ENCODE results near the gene SGTB.
"Not testable (repeated sequence)": the region's sequence is repeated elsewhere in the genome, so short reads cannot be mapped to it uniquely, and the experiment has no call there.

The SGTB gene

GRCh38 chr5:65647941-65648340 is 74.0 kb downstream of the SGTB start:
- Histone ChIP-seq H3K4me1 (ENCODE audit: control insufficient read depth, insufficient read depth, low read length) (no peaks in the 10 kb centered on the region), H3K36me3 (ENCODE audit: insufficient read depth, low read length) (peaks cover 10% of the 10 kb centered on the region), H3K27me3 (ENCODE audit: control insufficient read depth, insufficient read depth, low read length) (no peaks in the 10 kb centered on the region), H3K4me2 (ENCODE audit: low read length) (no peak overlapping the region), H3K9me3 (replicated peaks; ENCODE audit: low read length) (no peaks in the 10 kb centered on the region), H3K4me3 (ENCODE audit: low read length) (no peak overlapping the region), H3K9ac (ENCODE audit: low read depth, low read length) (no peak overlapping the region)

GRCh38 chr5:65646938-65647337 is 75.0 kb downstream of the SGTB start:
- Histone ChIP-seq H3K4me2 (ENCODE audit: low read length) (no peak overlapping the region), H3K9me3 (replicated peaks; ENCODE audit: low read length) (no peaks in the 10 kb centered on the region)

GRCh38 chr5:65640240-65640639 is 81.7 kb downstream of the SGTB start:
- Histone ChIP-seq H3K4me2 (ENCODE audit: low read length) (no peak overlapping the region), H3K36me3 (ENCODE audit: insufficient read depth, low read length) (peaks cover 27% of the 10 kb centered on the region), H3K4me3 (ENCODE audit: low read length) (no peak overlapping the region), H3K4me1 (ENCODE audit: control insufficient read depth, insufficient read depth, low read length) (no peaks in the 10 kb centered on the region), H3K9ac (ENCODE audit: low read depth, low read length) (no peak overlapping the region), H3K9me3 (replicated peaks; ENCODE audit: low read length) (no peaks in the 10 kb centered on the region), H3K27me3 (ENCODE audit: control insufficient read depth, insufficient read depth, low read length) (no peaks in the 10 kb centered on the region)

More at GRCh38 chr5:65646938-65647337, 75.0 kb downstream of the SGTB start:
- Histone ChIP-seq H3K36me3 (ENCODE audit: insufficient read depth, low read length) (peaks cover 8% of the 10 kb centered on the region), H3K9ac (ENCODE audit: low read depth, low read length) (no peak overlapping the region), H3K27me3 (ENCODE audit: control insufficient read depth, insufficient read depth, low read length) (no peaks in the 10 kb centered on the region), H3K4me1 (ENCODE audit: control insufficient read depth, insufficient read depth, low read length) (no peaks in the 10 kb centered on the region), H3K4me3 (ENCODE audit: low read length) (no peak overlapping the region)

- Histone ChIP-seq H3K4me1 (ENCODE audit: control insufficient read depth, insufficient read depth, low read length) (peaks cover 3% of the 10 kb centered on the region), H3K4me3 (ENCODE audit: low read length) (no peak overlapping the region), H3K9me3 (replicated peaks; ENCODE audit: low read length) (no peaks in the 10 kb centered on the region), H3K4me2 (ENCODE audit: low read length) (no peak overlapping the region), H3K9ac (ENCODE audit: low read depth, low read length) (no peak overlapping the region), H3K27me3 (ENCODE audit: control insufficient read depth, insufficient read depth, low read length) (no peaks in the 10 kb centered on the region), H3K36me3 (ENCODE audit: insufficient read depth, low read length) (peaks cover 13% of the 10 kb centered on the region)
Measured at GRCh38 chr5:65630981-65631380, 90.9 kb downstream of the SGTB start.

GRCh38 chr5:65625743-65626142 is 96.2 kb downstream of the SGTB start:
- Histone ChIP-seq H3K4me3 (ENCODE audit: low read length) (peak overlapping the region; percentile 89), H3K4me1 (ENCODE audit: control insufficient read depth, insufficient read depth, low read length) (peaks cover 18% of the 10 kb centered on the region), H3K9ac (ENCODE audit: low read depth, low read length) (peak overlapping the region; percentile 86), H3K36me3 (ENCODE audit: insufficient read depth, low read length) (peaks cover 8% of the 10 kb centered on the region), H3K9me3 (replicated peaks; ENCODE audit: low read length) (no peaks in the 10 kb centered on the region), H3K4me2 (ENCODE audit: low read length) (peak overlapping the region; percentile 82), H3K27me3 (ENCODE audit: control insufficient read depth, insufficient read depth, low read length) (no peaks in the 10 kb centered on the region)

GRCh38 chr5:65624571-65625555 is 97.0 kb downstream of the SGTB start, which contains the start of the genes SHLD3 and TRAPPC13:
Gene SHLD3, plus strand, starts transcription at chr5:65625027. Its CDS starts 4,561 bp downstream, at chr5:65629588.
Gene TRAPPC13, plus strand, starts transcription at chr5:65625027. Its CDS starts 34 bp downstream, at chr5:65625061.
- H3K4me3 ChIP-seq (ENCODE audit: low read length), result peak within 1 kb of the TSS; percentile 89
- no peaks in the 10 kb centered on the region for H3K27me3 ChIP-seq (ENCODE audit: control insufficient read depth, insufficient read depth, low read length)
- peak within 1 kb of the TSS; percentile 82 for H3K4me2 ChIP-seq (ENCODE audit: low read length)
- H3K36me3 ChIP-seq (ENCODE audit: insufficient read depth, low read length), result peaks cover 6% of the 10 kb centered on the region
- H3K4me1 ChIP-seq (ENCODE audit: control insufficient read depth, insufficient read depth, low read length), result peaks cover 18% of the 10 kb centered on the region
- peak within 1 kb of the TSS; percentile 86 for H3K9ac ChIP-seq (ENCODE audit: low read depth, low read length)
- no peaks in the 10 kb centered on the region for H3K9me3 ChIP-seq (replicated peaks; ENCODE audit: low read length)

GRCh38 chr5:65624025-65624570 is 97.8 kb downstream of the SGTB start, which contains the start of gene TRIM23:
Gene TRIM23, minus strand, starts transcription at chr5:65624333. Its CDS starts 59 bp downstream, at chr5:65624274.
- H3K4me2 ChIP-seq (ENCODE audit: low read length), result peak within 1 kb of the TSS; percentile 82

GRCh38 chr5:65623482-65623881 is 98.4 kb downstream of the SGTB start:
- Histone ChIP-seq H3K4me3 (ENCODE audit: low read length) (peak overlapping the region; percentile 89), H3K9me3 (replicated peaks; ENCODE audit: low read length) (no peaks in the 10 kb centered on the region), H3K9ac (ENCODE audit: low read depth, low read length) (peak overlapping the region; percentile 86), H3K4me1 (ENCODE audit: control insufficient read depth, insufficient read depth, low read length) (peaks cover 18% of the 10 kb centered on the region), H3K36me3 (ENCODE audit: insufficient read depth, low read length) (no peaks in the 10 kb centered on the region), H3K27me3 (ENCODE audit: control insufficient read depth, insufficient read depth, low read length) (no peaks in the 10 kb centered on the region), H3K4me2 (ENCODE audit: low read length) (peak overlapping the region; percentile 82)

More at GRCh38 chr5:65624025-65624570, 97.8 kb downstream of the SGTB start, which contains the start of gene TRIM23:
- no peaks in the 10 kb centered on the region for H3K9me3 ChIP-seq (replicated peaks; ENCODE audit: low read length)
- H3K9ac ChIP-seq (ENCODE audit: low read depth, low read length), result peak within 1 kb of the TSS; percentile 86
- H3K27me3 ChIP-seq (ENCODE audit: control insufficient read depth, insufficient read depth, low read length), result no peaks in the 10 kb centered on the region
- H3K4me1 ChIP-seq (ENCODE audit: control insufficient read depth, insufficient read depth, low read length), result peaks cover 18% of the 10 kb centered on the region
- peak within 1 kb of the TSS; percentile 89 for H3K4me3 ChIP-seq (ENCODE audit: low read length)
- H3K36me3 ChIP-seq (ENCODE audit: insufficient read depth, low read length), result no peaks in the 10 kb centered on the region

- H3K4me1 ChIP-seq (ENCODE audit: control insufficient read depth, insufficient read depth, low read length), result peaks cover 18% of the 10 kb centered on the region
- H3K4me3 ChIP-seq (ENCODE audit: low read length); H3K27me3 ChIP-seq (ENCODE audit: control insufficient read depth, insufficient read depth, low read length); H3K9ac ChIP-seq (ENCODE audit: low read depth, low read length); H3K36me3 ChIP-seq (ENCODE audit: insufficient read depth, low read length); H3K9me3 ChIP-seq (replicated peaks; ENCODE audit: low read length); H3K4me2 ChIP-seq (ENCODE audit: low read length): not testable (repeated sequence)
Measured at GRCh38 chr5:65621961-65622360, 99.9 kb downstream of the SGTB start.

GRCh38 chr5:65620021-65620420 is 101.9 kb downstream of the SGTB start:
- H3K4me2 ChIP-seq (ENCODE audit: low read length), result no peak overlapping the region
- H3K9ac ChIP-seq (ENCODE audit: low read depth, low read length), result no peak overlapping the region
- no peaks in the 10 kb centered on the region for H3K27me3 ChIP-seq (ENCODE audit: control insufficient read depth, insufficient read depth, low read length)
- H3K36me3 ChIP-seq (ENCODE audit: insufficient read depth, low read length), result peaks cover 8% of the 10 kb centered on the region
- H3K9me3 ChIP-seq (replicated peaks; ENCODE audit: low read length), result no peaks in the 10 kb centered on the region
- H3K4me3 ChIP-seq (ENCODE audit: low read length), result no peak overlapping the region
- H3K4me1 ChIP-seq (ENCODE audit: control insufficient read depth, insufficient read depth, low read length), result peaks cover 12% of the 10 kb centered on the region

Data from skeletal muscle satellite cell (primary cell).